ENCODE results near the gene ITPKB.

Gene ITPKB

GRCh38 chr1:226748306-226748705 is 9.2 kb upstream of the ITPKB start:
- no peak for TF ChIP-seq CREB1 (IDR thresholded peaks at IDR 0.05; ENCODE audit: low read depth)
- TF ChIP-seq TCF12 (IDR thresholded peaks at IDR 0.05; ENCODE audit: low read depth) = no peak
- TF ChIP-seq EGR1 (IDR thresholded peaks at IDR 0.05) = no peak
- TF ChIP-seq RAD21 (IDR thresholded peaks at IDR 0.05; ENCODE audit: low read depth) = no peak
- no peak for TF ChIP-seq ZBTB7A (IDR thresholded peaks at IDR 0.05; ENCODE audit: low read depth)
- no peak for TF ChIP-seq MAX (IDR thresholded peaks at IDR 0.05)
- TF ChIP-seq EP300 (IDR thresholded peaks at IDR 0.05; ENCODE audit: borderline replicate concordance) = no peak
- TF ChIP-seq TAF1 (IDR thresholded peaks at IDR 0.05; ENCODE audit: low read depth) = no peak
- no peak for TF ChIP-seq USF1 (IDR thresholded peaks at IDR 0.05)
- TF ChIP-seq TEAD4 (IDR thresholded peaks at IDR 0.05) = no peak
- no peak for TF ChIP-seq NFIC (IDR thresholded peaks at IDR 0.05)
- TF ChIP-seq CEBPB (IDR thresholded peaks at IDR 0.05) = no peak
- no peak for TF ChIP-seq YY1 (IDR thresholded peaks at IDR 0.05; ENCODE audit: low read depth)
- TF ChIP-seq REST (IDR thresholded peaks at IDR 0.05; ENCODE audit: low read depth) = no peak
- TF ChIP-seq FOXM1 (IDR thresholded peaks at IDR 0.05; ENCODE audit: borderline replicate concordance, low read depth) = no peak

- TF ChIP-seq ZBTB7A (IDR thresholded peaks at IDR 0.05; ENCODE audit: low read depth) (no peak), TEAD4 (IDR thresholded peaks at IDR 0.05) (no peak), MAX (IDR thresholded peaks at IDR 0.05) (no peak), CREB1 (IDR thresholded peaks at IDR 0.05; ENCODE audit: low read depth) (no peak), NFIC (IDR thresholded peaks at IDR 0.05) (no peak), USF1 (IDR thresholded peaks at IDR 0.05) (no peak), YY1 (IDR thresholded peaks at IDR 0.05; ENCODE audit: low read depth) (no peak), TAF1 (IDR thresholded peaks at IDR 0.05; ENCODE audit: low read depth) (no peak), TCF12 (IDR thresholded peaks at IDR 0.05; ENCODE audit: low read depth) (no peak), EP300 (IDR thresholded peaks at IDR 0.05; ENCODE audit: borderline replicate concordance) (no peak), EGR1 (IDR thresholded peaks at IDR 0.05) (no peak), CEBPB (IDR thresholded peaks at IDR 0.05) (no peak), FOXM1 (IDR thresholded peaks at IDR 0.05; ENCODE audit: borderline replicate concordance, low read depth) (no peak), REST (IDR thresholded peaks at IDR 0.05; ENCODE audit: low read depth) (no peak)
These were observed 4.2 kb upstream of the ITPKB start for GRCh38 chr1:226743259-226743658.

GRCh38 chr1:226741009-226741408 is 1.9 kb upstream of the ITPKB start:
- TF ChIP-seq FOXM1 (IDR thresholded peaks at IDR 0.05; ENCODE audit: borderline replicate concordance, low read depth) = no peak
- no peak for TF ChIP-seq MAX (IDR thresholded peaks at IDR 0.05)
- TF ChIP-seq USF1 (IDR thresholded peaks at IDR 0.05) = no peak
- TF ChIP-seq RAD21 (IDR thresholded peaks at IDR 0.05; ENCODE audit: low read depth) = no peak
- no peak for TF ChIP-seq YY1 (IDR thresholded peaks at IDR 0.05; ENCODE audit: low read depth)
- TF ChIP-seq CREB1 (IDR thresholded peaks at IDR 0.05; ENCODE audit: low read depth) = no peak
- TF ChIP-seq ZBTB7A (IDR thresholded peaks at IDR 0.05; ENCODE audit: low read depth) = no peak
- TF ChIP-seq EGR1 (IDR thresholded peaks at IDR 0.05) = no peak
- no peak for TF ChIP-seq TCF12 (IDR thresholded peaks at IDR 0.05; ENCODE audit: low read depth)
- TF ChIP-seq NFIC (IDR thresholded peaks at IDR 0.05) = no peak
- no peak for TF ChIP-seq EP300 (IDR thresholded peaks at IDR 0.05; ENCODE audit: borderline replicate concordance)
- TF ChIP-seq REST (IDR thresholded peaks at IDR 0.05; ENCODE audit: low read depth) = no peak
- no peak for TF ChIP-seq TAF1 (IDR thresholded peaks at IDR 0.05; ENCODE audit: low read depth)
- no peak for TF ChIP-seq TEAD4 (IDR thresholded peaks at IDR 0.05)
- no peak for TF ChIP-seq CEBPB (IDR thresholded peaks at IDR 0.05)

- no peak for TF ChIP-seq TEAD4 (IDR thresholded peaks at IDR 0.05)
- no peak for TF ChIP-seq EP300 (IDR thresholded peaks at IDR 0.05; ENCODE audit: borderline replicate concordance)
- no peak for TF ChIP-seq ZBTB7A (IDR thresholded peaks at IDR 0.05; ENCODE audit: low read depth)
- TF ChIP-seq RAD21 (IDR thresholded peaks at IDR 0.05; ENCODE audit: low read depth) = no peak
- TF ChIP-seq CEBPB (IDR thresholded peaks at IDR 0.05) = no peak
- TF ChIP-seq TCF12 (IDR thresholded peaks at IDR 0.05; ENCODE audit: low read depth) = no peak
- no peak for TF ChIP-seq TAF1 (IDR thresholded peaks at IDR 0.05; ENCODE audit: low read depth)
- TF ChIP-seq NFIC (IDR thresholded peaks at IDR 0.05) = no peak
- no peak for TF ChIP-seq MAX (IDR thresholded peaks at IDR 0.05)
These were observed 599 bp upstream of the ITPKB start for GRCh38 chr1:226739696-226740065.
